ENCODE data around the gene ASB18. TPM values are rescaled to one million over a fixed set of nuclear protein-coding genes. Genes with fewer than 3 reads are reported as not detected.

The ASB18 gene
- total RNA-seq, 2 donors from 2014 or later, result not detected

GRCh38 chr2:236302555-236302954 lies 38.3 kb upstream of the ASB18 start:
- Mint-ChIP-seq H3K9me3 (no peaks in the 10 kb centered on the region), H3K36me3 (ENCODE audit: low read depth) (no peaks in the 10 kb centered on the region), H3K27ac (no peak overlapping the region), H3K27me3 (ENCODE audit: insufficient read depth) (peaks cover 2% of the 10 kb centered on the region), H3K4me3 (no peak overlapping the region), H3K4me1 (no peaks in the 10 kb centered on the region)
- Histone ChIP-seq H3K9ac (ENCODE audit: extremely low read depth, low read length, poor library complexity, severe bottlenecking) (no peak overlapping the region), H3K4me3 (ENCODE audit: low read length) (no peak overlapping the region), H3K36me3 (ENCODE audit: control insufficient read depth, insufficient read depth, low read length) (no peaks in the 10 kb centered on the region), H3K4me1 (ENCODE audit: control insufficient read depth, insufficient read depth, low read length) (no peaks in the 10 kb centered on the region), H3K9me3 (ENCODE audit: control insufficient read depth, low read length) (no peaks in the 10 kb centered on the region), H3K27me3 (ENCODE audit: control insufficient read depth, insufficient read depth, low read length, poor library complexity, severe bottlenecking) (no peaks in the 10 kb centered on the region), H3K27ac (ENCODE audit: low read depth, low read length) (no peak overlapping the region)
- TF ChIP-seq CTCF (conservative IDR thresholded peaks at IDR 0.05), result no peak
- 91 to 96% methylated on average over 5 to 6 of the region's 6 CpGs for WGBS, 2 experiments (ENCODE audit: insufficient coverage in 1 of 2, insufficient read length in 1 of 2)
- no peak for DNase-seq

- no peaks in the 10 kb centered on the region for H3K9me3 ChIP-seq (ENCODE audit: control insufficient read depth, low read length)
- no peak overlapping the region for H3K9ac ChIP-seq (ENCODE audit: extremely low read depth, low read length, poor library complexity, severe bottlenecking)
- peaks cover 2% of the 10 kb centered on the region for H3K27me3 Mint-ChIP-seq (ENCODE audit: insufficient read depth)
- H3K4me3 Mint-ChIP-seq, result no peak overlapping the region
- DNase-seq, result no peak
- no peaks in the 10 kb centered on the region for H3K4me1 ChIP-seq (ENCODE audit: control insufficient read depth, insufficient read depth, low read length)
- H3K36me3 ChIP-seq (ENCODE audit: control insufficient read depth, insufficient read depth, low read length), result no peaks in the 10 kb centered on the region
- no peaks in the 10 kb centered on the region for H3K36me3 Mint-ChIP-seq (ENCODE audit: low read depth)
- no peaks in the 10 kb centered on the region for H3K27me3 ChIP-seq (ENCODE audit: control insufficient read depth, insufficient read depth, low read length, poor library complexity, severe bottlenecking)
- TF ChIP-seq CTCF (conservative IDR thresholded peaks at IDR 0.05), result no peak
- 93 to 94% methylated on average over 6 to 11 of the region's 11 CpGs for WGBS, 2 experiments (ENCODE audit: insufficient coverage in 1 of 2, insufficient read length in 1 of 2)
- no peaks in the 10 kb centered on the region for H3K4me1 Mint-ChIP-seq
- H3K27ac ChIP-seq (ENCODE audit: low read depth, low read length), result no peak overlapping the region
- no peaks in the 10 kb centered on the region for H3K9me3 Mint-ChIP-seq
- no peak overlapping the region for H3K27ac Mint-ChIP-seq
- H3K4me3 ChIP-seq (ENCODE audit: low read length), result no peak overlapping the region
These were observed 34.8 kb upstream of the ASB18 start for GRCh38 chr2:236298924-236299475.

- no peak overlapping the region for H3K9ac ChIP-seq (ENCODE audit: extremely low read depth, low read length, poor library complexity, severe bottlenecking)
- H3K4me3 ChIP-seq (ENCODE audit: low read length), result no peak overlapping the region
- no peaks in the 10 kb centered on the region for H3K9me3 ChIP-seq (ENCODE audit: control insufficient read depth, low read length)
- Mint-ChIP-seq H3K36me3 (ENCODE audit: low read depth) (no peaks in the 10 kb centered on the region), H3K27ac (no peak overlapping the region), H3K27me3 (ENCODE audit: insufficient read depth) (peaks cover 14% of the 10 kb centered on the region), H3K4me1 (no peaks in the 10 kb centered on the region), H3K9me3 (no peaks in the 10 kb centered on the region), H3K4me3 (no peak overlapping the region)
- no peaks in the 10 kb centered on the region for H3K27me3 ChIP-seq (ENCODE audit: control insufficient read depth, insufficient read depth, low read length, poor library complexity, severe bottlenecking)
- 92 to 95% methylated on average over 8 of the region's 8 CpGs for WGBS, 2 experiments (ENCODE audit: insufficient coverage in 1 of 2, insufficient read length in 1 of 2)
- H3K27ac ChIP-seq (ENCODE audit: low read depth, low read length), result no peak overlapping the region
- DNase-seq, result no peak
- no peaks in the 10 kb centered on the region for H3K4me1 ChIP-seq (ENCODE audit: control insufficient read depth, insufficient read depth, low read length)
- TF ChIP-seq CTCF (conservative IDR thresholded peaks at IDR 0.05), result no peak
- no peaks in the 10 kb centered on the region for H3K36me3 ChIP-seq (ENCODE audit: control insufficient read depth, insufficient read depth, low read length)
These were observed 31.3 kb upstream of the ASB18 start for GRCh38 chr2:236295481-236295880.

Data from endodermal cell (in vitro differentiated cells).